Measurements from ENCODE around the gene TGDS.

TGDS gene

DNA sequence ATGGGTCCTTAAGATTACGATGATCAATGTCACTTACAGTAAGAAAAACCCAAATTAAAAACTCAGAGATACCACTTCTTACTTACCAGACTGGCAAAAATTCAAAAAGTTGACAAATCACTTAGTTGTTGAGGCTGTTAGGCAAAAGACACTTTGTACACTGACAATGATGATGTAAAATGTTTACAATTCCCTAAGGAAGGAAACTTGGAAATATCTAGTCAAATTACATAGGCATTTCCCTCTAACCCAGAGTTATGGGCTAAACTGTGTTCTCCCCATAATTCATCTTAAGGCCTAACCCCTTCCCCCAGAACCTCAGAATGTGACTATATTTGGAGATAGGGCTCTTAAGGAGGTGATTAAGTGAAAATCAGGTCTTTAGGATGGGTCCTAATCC, 12.0 kb downstream of the TGDS start:
- no peak for TF ChIP-seq CTCF (IDR thresholded peaks at IDR 0.05; ENCODE audit: extremely low read depth, missing control alignments)
- DNase-seq (ENCODE audit: low spot score) = no peak

GRCh38 chr13:94579063-94579462, 16.9 kb downstream of the TGDS start:
- no peak for DNase-seq (ENCODE audit: low spot score)

GRCh38 chr13:94569615-94570014, 26.3 kb downstream of the TGDS start:
- TF ChIP-seq CTCF (IDR thresholded peaks at IDR 0.05; ENCODE audit: extremely low read depth, missing control alignments) = no peak
- no peak for DNase-seq (ENCODE audit: low spot score)

More at GRCh38 chr13:94579063-94579462, 16.9 kb downstream of the TGDS start:
- no peak for TF ChIP-seq CTCF (IDR thresholded peaks at IDR 0.05; ENCODE audit: extremely low read depth, missing control alignments)

- DNase-seq (ENCODE audit: low spot score) = no peak
- TF ChIP-seq CTCF (IDR thresholded peaks at IDR 0.05; ENCODE audit: extremely low read depth, missing control alignments) = no peak
Observed at GRCh38 chr13:94568443-94568842, 27.5 kb downstream of the TGDS start.

GRCh38 chr13:94567581-94567980, 28.4 kb downstream of the TGDS start:
- no peak for TF ChIP-seq CTCF (IDR thresholded peaks at IDR 0.05; ENCODE audit: extremely low read depth, missing control alignments)

GRCh38 chr13:94561126-94561525, 34.8 kb downstream of the TGDS start:
- no peak for TF ChIP-seq CTCF (IDR thresholded peaks at IDR 0.05; ENCODE audit: extremely low read depth, missing control alignments)
- no peak for DNase-seq (ENCODE audit: low spot score)

More at GRCh38 chr13:94567581-94567980, 28.4 kb downstream of the TGDS start:
- DNase-seq (ENCODE audit: low spot score) = no peak

DNA sequence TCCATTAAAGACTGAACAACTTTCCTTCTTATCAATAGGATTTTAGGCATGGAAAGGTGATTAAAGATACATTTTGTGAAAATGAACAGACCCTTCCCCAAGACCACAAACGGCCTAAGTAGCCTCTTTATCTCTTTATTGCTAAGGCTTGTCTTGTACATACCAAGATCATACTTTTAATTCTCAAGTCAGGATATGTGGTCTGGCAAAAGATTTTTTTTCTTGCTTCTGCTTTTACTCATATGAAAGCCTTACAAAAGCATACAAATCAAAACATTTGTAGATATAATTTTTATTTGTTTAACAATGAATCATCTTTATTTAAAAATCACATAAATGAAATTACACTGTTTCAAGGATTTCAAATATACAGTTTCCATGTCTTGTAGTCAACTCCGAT, 35.8 kb downstream of the TGDS start:
- TF ChIP-seq CTCF (IDR thresholded peaks at IDR 0.05; ENCODE audit: extremely low read depth, missing control alignments) = no peak
- no peak for DNase-seq (ENCODE audit: low spot score)
